GM12878 (cell line): ENCODE data around the gene LRRC19. TPM values are rescaled to one million over a fixed set of nuclear protein-coding genes. Genes with fewer than 3 reads are reported as not detected.

Experiments used
- ATAC-seq: fragments of 200-7000 bp; cut with Tn5 transposase; 3 replicates; pipeline ENCODE4 v1.9.1; 2020; ENCODE audit warnings: mild to moderate bottlenecking, moderate library complexity
- BruUV-seq: library from RNA; stranded (reverse); fragments of 400-500 nt; replicated peaks from 2 replicates; lab custom pipeline; 2021; lab: Mats Ljungman, UMichigan
- CTCF ChIA-PET: fragments of 300-600 bp; sonication (Branson Sonifier 250); formaldehyde crosslinking; extraction: SDS; loops from one replicate; lab custom pipeline; 2021; ENCODE audit warnings: inconsistent platforms; lab: Yijun Ruan, JAX
- POLR2A ChIA-PET: fragments of 350-600 bp; formaldehyde crosslinking; extraction: SDS; loops from one replicate; lab custom pipeline; 2021; ENCODE audit warnings: inconsistent platforms; lab: Charles Lee
- RAD21 ChIA-PET: fragments of 300-600 bp; sonication (Branson Sonifier 250); formaldehyde crosslinking; loops from one replicate; lab custom pipeline; 2023; ENCODE audit warnings: antibody characterized with exemption; ENCODE audit not compliant: unreplicated experiment; lab: Charles Lee
- SMC1A ChIA-PET: fragments of 300-600 bp; sonication (Branson Sonifier 250); formaldehyde crosslinking; loops from one replicate; lab custom pipeline; 2023; ENCODE audit not compliant: unreplicated experiment, uncharacterized antibody; lab: Charles Lee
- DNase-seq: peaks from one replicate; pipeline ENCODE4 v3.0.0-alpha.2; 2011; ENCODE audit warnings: low read depth, low spot score
- FAIRE-seq: peaks from 3 replicates; lab custom pipeline; 2011; peaks lifted over from hg19 to GRCh38; lab: Jason Lieb, UNC
- H2AFZ ChIP-seq: 2 replicates; pipeline ENCODE4 v1.6.0; 2011; ENCODE audit warnings: low read depth, low read length, control low read depth; ENCODE audit not compliant: control insufficient read depth
- H3K27ac ChIP-seq: 2 replicates; pipeline ENCODE4 v1.5.1; 2011; ENCODE audit warnings: control low read depth; ENCODE audit not compliant: control insufficient read depth, insufficient read depth
- H3K27me3 ChIP-seq, 2 experiments: replicated peaks in 1 of 2; 2 replicates each; pipeline versions ENCODE4 v1.6.0 to v1.6.1; 2011; ENCODE audit warnings: low read length in 1 of 2; ENCODE audit not compliant: control insufficient read depth in 2 of 2, insufficient read depth in 2 of 2
- H3K36me3 ChIP-seq, 2 experiments: 2 replicates each; pipeline ENCODE4 v1.5.1; 2011; ENCODE audit warnings: low read length in 1 of 2; ENCODE audit not compliant: control insufficient read depth in 2 of 2, insufficient read depth in 2 of 2
- H3K4me1 ChIP-seq: 2 replicates; pipeline ENCODE4 v1.6.1; 2011; ENCODE audit warnings: mild to moderate bottlenecking, low read length, moderate library complexity, mixed read lengths; ENCODE audit not compliant: control insufficient read depth, insufficient read depth
- H3K4me2 ChIP-seq: 2 replicates; pipeline ENCODE4 v1.6.0; 2011; ENCODE audit warnings: control low read depth; ENCODE audit not compliant: control insufficient read depth, insufficient read depth
- H3K4me3 ChIP-seq: fragments of 200-600 bp; sonication (generic); 2 replicates; pipeline ENCODE4 v1.5.1; 2016
- H3K79me2 ChIP-seq: 2 replicates; pipeline ENCODE4 v1.6.0; 2011; ENCODE audit warnings: low read length; ENCODE audit not compliant: control insufficient read depth, insufficient read depth
- H3K9ac ChIP-seq: 2 replicates; pipeline ENCODE4 v1.8.0; 2011; ENCODE audit warnings: low read length, control low read depth, mixed read lengths; ENCODE audit not compliant: control insufficient read depth, insufficient read depth
- H3K9me3 ChIP-seq: replicated peaks from 3 replicates; pipeline ENCODE4 v1.5.1; 2011; ENCODE audit warnings: mild to moderate bottlenecking, low read length; ENCODE audit not compliant: control insufficient read depth, insufficient read depth
- H4K20me1 ChIP-seq: 2 replicates; pipeline ENCODE4 v1.6.0; 2011; ENCODE audit not compliant: control insufficient read depth, insufficient read depth
- BACH1 ChIP-seq: fragments of 450-650 bp; IDR thresholded peaks from 2 replicates; pipeline ENCODE4 v1.6.1; 2017; ENCODE audit warnings: mild to moderate bottlenecking, borderline replicate concordance
- SRF ChIP-seq, 2 experiments: IDR thresholded peaks; 2 replicates each; pipeline ENCODE4 v1.6.1; 2011; ENCODE audit warnings: low read depth in 2 of 2, low read length in 2 of 2, mild to moderate bottlenecking in 1 of 2, moderate library complexity in 1 of 2
- in situ Hi-C: fragments of 300-500 bp; cut with MboI; formaldehyde crosslinking; loops from 9 replicates; pipeline ENCODE4 v1.14.3; 2018; ENCODE audit warnings: mixed read lengths
- intact Hi-C: fragments of 100-400 bp; cut with micrococcal nuclease; formaldehyde crosslinking; loops from one replicate; pipeline ENCODE4 v1.14.2; 2022; ENCODE audit not compliant: unreplicated experiment
- polyA plus RNA-seq, 11 experiments: library from polyadenylated mRNA; depleted of rRNA in 4 of 11; unstranded in 6 of 11; stranded (reverse) in 5 of 11; fragments of >200 nt; fragmentation: Nextera tagmentation in 4 of 11; fragmentation: Illumina TruSeq in 1 of 11; extraction: Ambion mirVana in 4 of 11; extraction: Trizol in 1 of 11; gene quantifications; 1 replicate in 1 of 11; 2 replicates in 10 of 11; pipeline versions ENCODE4 v1.2.1 to v1.2.3, GENCODE V29; 2011 to 2016; ENCODE audit warnings: inconsistent platforms in 2 of 11, missing spikeins in 2 of 11, low read depth in 1 of 11
- total RNA-seq, 4 experiments: library from RNA; depleted of rRNA in 3 of 4; stranded (reverse); fragments of >200 nt in 3 of 4; fragmentation: Illumina TruSeq in 1 of 4; extraction: Trizol in 1 of 4; gene quantifications; 2 replicates each; pipeline versions ENCODE4 v1.2.1 to v1.2.3, GENCODE V29; 2013 to 2021
- TF ChIP-seq, protein P1 (sequence below): fragments of 450-650 bp; IDR thresholded peaks from 2 replicates; pipeline ENCODE4 v1.6.1; 2017; ENCODE audit warnings: mild to moderate bottlenecking, moderate library complexity

The LRRC19 gene
- total and polyA plus RNA-seq, 10 of the 15 experiments (the other 5 are each of a cell fraction or from before 2014, with no cell fraction given): 0.02 to 0.20 (median 0.08) TPM; not detected in 6

DNA sequence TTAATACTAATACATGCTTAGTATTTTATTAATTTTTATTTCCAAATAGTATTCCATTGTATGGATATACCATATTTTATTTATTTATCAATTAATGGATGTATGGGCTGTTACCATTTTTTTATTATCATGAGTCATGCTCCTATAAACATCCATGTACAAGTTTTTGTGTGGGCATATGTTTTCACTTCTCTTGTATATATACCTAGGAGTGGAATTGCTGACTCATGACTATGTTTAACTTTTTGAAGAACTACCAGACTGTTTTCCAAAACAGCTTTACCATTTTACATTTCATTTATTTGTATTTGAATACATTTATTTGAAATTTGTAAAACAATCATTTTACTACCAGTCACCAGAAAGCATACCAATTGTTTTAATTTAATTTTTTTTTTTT is 14.1 kb upstream of the LRRC19 start:
- CTCF ChIA-PET: interaction anchor here (0.7 to 1.1 kb wide), 2 partner anchors 23 to 279 kb away, joined by 3 to 5 read pairs; no protein-coding TSS in a partner anchor
- in situ Hi-C loops: no loop called here
- peaks cover 0 to 3% of the 10 kb centered on the region in 2 experiments; a peak in 1 of 4 replicates for H3K36me3 ChIP-seq
- FAIRE-seq: no peak
- no peak overlapping the region for H3K27ac ChIP-seq
- H2AFZ ChIP-seq: no peak overlapping the region
- POLR2A ChIA-PET: no interaction called here
- SMC1A ChIA-PET: interaction anchor here (0.5 to 1.2 kb wide), 4 partner anchors 12 to 64 kb away, joined by 3 to 5 read pairs (median 3); no protein-coding TSS in a partner anchor
- no peak overlapping the region for H3K9ac ChIP-seq
- TF ChIP-seq, protein P1, sequence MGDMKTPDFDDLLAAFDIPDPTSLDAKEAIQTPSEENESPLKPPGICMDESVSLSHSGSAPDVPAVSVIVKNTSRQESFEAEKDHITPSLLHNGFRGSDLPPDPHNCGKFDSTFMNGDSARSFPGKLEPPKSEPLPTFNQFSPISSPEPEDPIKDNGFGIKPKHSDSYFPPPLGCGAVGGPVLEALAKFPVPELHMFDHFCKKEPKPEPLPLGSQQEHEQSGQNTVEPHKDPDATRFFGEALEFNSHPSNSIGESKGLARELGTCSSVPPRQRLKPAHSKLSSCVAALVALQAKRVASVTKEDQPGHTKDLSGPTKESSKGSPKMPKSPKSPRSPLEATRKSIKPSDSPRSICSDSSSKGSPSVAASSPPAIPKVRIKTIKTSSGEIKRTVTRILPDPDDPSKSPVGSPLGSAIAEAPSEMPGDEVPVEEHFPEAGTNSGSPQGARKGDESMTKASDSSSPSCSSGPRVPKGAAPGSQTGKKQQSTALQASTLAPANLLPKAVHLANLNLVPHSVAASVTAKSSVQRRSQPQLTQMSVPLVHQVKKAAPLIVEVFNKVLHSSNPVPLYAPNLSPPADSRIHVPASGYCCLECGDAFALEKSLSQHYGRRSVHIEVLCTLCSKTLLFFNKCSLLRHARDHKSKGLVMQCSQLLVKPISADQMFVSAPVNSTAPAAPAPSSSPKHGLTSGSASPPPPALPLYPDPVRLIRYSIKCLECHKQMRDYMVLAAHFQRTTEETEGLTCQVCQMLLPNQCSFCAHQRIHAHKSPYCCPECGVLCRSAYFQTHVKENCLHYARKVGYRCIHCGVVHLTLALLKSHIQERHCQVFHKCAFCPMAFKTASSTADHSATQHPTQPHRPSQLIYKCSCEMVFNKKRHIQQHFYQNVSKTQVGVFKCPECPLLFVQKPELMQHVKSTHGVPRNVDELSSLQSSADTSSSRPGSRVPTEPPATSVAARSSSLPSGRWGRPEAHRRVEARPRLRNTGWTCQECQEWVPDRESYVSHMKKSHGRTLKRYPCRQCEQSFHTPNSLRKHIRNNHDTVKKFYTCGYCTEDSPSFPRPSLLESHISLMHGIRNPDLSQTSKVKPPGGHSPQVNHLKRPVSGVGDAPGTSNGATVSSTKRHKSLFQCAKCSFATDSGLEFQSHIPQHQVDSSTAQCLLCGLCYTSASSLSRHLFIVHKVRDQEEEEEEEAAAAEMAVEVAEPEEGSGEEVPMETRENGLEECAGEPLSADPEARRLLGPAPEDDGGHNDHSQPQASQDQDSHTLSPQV: no peak
- TF ChIP-seq BACH1 (0 out of 2 replicates have a peak, but pooled peaks have one; percentile 26), SRF (IDR thresholded peaks at IDR 0.05; ENCODE audit: low read depth in 2 of 2, low read length in 2 of 2) (no peak)
- TF ChIP-seq, all 136 proteins: peak for 1
- H3K27me3 ChIP-seq: no peaks in the 10 kb centered on the region
- no peak overlapping the region for H3K4me2 ChIP-seq
- no TSS peak for BruUV-seq
- H3K79me2 ChIP-seq: no peaks in the 10 kb centered on the region
- no peak overlapping the region for H3K4me3 ChIP-seq
- no peaks in the 10 kb centered on the region for H3K4me1 ChIP-seq
- ATAC-seq: no peak
- H4K20me1 ChIP-seq: no peaks in the 10 kb centered on the region
- intact Hi-C loops: no loop called here
- RAD21 ChIA-PET: interaction anchor here (0.7 kb wide), 1 partner anchor 77 kb away, joined by 3 read pairs; no protein-coding TSS in a partner anchor
- H3K9me3 ChIP-seq: no peaks in the 10 kb centered on the region
- DNase-seq: no peak
